ENCODE results near the gene LGALS7.

DNA sequence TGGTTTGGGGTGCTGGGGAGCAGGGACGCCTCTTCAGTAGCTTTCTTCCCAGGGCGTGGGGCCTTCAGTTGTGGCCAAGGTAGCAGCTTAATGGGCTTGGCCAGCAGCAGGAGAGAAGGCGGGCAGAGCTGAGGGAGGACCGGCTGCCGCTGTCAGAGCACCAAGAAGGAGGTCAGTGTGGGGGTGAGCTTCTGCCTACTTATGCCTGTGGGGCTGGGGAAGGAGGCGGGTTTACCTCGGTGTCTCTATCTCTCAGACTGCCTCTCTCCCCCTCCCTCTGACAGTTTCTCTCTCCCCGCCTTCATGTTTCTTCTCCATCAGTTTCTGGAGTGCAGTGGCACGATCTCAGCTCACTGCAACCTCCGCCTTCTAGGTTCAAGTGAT is 29.0 kb downstream of the LGALS7 start, which contains the start of gene CAPN12:
- TF ChIP-seq, protein P1, sequence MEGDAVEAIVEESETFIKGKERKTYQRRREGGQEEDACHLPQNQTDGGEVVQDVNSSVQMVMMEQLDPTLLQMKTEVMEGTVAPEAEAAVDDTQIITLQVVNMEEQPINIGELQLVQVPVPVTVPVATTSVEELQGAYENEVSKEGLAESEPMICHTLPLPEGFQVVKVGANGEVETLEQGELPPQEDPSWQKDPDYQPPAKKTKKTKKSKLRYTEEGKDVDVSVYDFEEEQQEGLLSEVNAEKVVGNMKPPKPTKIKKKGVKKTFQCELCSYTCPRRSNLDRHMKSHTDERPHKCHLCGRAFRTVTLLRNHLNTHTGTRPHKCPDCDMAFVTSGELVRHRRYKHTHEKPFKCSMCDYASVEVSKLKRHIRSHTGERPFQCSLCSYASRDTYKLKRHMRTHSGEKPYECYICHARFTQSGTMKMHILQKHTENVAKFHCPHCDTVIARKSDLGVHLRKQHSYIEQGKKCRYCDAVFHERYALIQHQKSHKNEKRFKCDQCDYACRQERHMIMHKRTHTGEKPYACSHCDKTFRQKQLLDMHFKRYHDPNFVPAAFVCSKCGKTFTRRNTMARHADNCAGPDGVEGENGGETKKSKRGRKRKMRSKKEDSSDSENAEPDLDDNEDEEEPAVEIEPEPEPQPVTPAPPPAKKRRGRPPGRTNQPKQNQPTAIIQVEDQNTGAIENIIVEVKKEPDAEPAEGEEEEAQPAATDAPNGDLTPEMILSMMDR (IDR thresholded peaks at IDR 0.05 in 2 of 3, conservative IDR thresholded peaks at IDR 0.05 in 1 of 3; ENCODE audit: control insufficient read depth in 2 of 3, extremely low read depth in 1 of 3, insufficient read depth in 1 of 3, low read depth in 3 of 3, low read length in 3 of 3) = no peak
- TF ChIP-seq NRF1 (conservative IDR thresholded peaks at IDR 0.05; ENCODE audit: low read depth, low read length) (no peak), KAT2A (conservative IDR thresholded peaks at IDR 0.05; ENCODE audit: control insufficient read depth, low read depth, low read length) (no peak), CREM (IDR thresholded peaks at IDR 0.05; ENCODE audit: low read depth) (no peak), NFIC (IDR thresholded peaks at IDR 0.05; ENCODE audit: low read depth, low read length) (no peak)
- TF ChIP-seq, protein P2, sequence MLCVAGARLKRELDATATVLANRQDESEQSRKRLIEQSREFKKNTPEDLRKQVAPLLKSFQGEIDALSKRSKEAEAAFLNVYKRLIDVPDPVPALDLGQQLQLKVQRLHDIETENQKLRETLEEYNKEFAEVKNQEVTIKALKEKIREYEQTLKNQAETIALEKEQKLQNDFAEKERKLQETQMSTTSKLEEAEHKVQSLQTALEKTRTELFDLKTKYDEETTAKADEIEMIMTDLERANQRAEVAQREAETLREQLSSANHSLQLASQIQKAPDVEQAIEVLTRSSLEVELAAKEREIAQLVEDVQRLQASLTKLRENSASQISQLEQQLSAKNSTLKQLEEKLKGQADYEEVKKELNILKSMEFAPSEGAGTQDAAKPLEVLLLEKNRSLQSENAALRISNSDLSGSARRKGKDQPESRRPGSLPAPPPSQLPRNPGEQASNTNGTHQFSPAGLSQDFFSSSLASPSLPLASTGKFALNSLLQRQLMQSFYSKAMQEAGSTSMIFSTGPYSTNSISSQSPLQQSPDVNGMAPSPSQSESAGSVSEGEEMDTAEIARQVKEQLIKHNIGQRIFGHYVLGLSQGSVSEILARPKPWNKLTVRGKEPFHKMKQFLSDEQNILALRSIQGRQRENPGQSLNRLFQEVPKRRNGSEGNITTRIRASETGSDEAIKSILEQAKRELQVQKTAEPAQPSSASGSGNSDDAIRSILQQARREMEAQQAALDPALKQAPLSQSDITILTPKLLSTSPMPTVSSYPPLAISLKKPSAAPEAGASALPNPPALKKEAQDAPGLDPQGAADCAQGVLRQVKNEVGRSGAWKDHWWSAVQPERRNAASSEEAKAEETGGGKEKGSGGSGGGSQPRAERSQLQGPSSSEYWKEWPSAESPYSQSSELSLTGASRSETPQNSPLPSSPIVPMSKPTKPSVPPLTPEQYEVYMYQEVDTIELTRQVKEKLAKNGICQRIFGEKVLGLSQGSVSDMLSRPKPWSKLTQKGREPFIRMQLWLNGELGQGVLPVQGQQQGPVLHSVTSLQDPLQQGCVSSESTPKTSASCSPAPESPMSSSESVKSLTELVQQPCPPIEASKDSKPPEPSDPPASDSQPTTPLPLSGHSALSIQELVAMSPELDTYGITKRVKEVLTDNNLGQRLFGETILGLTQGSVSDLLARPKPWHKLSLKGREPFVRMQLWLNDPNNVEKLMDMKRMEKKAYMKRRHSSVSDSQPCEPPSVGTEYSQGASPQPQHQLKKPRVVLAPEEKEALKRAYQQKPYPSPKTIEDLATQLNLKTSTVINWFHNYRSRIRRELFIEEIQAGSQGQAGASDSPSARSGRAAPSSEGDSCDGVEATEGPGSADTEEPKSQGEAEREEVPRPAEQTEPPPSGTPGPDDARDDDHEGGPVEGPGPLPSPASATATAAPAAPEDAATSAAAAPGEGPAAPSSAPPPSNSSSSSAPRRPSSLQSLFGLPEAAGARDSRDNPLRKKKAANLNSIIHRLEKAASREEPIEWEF (IDR thresholded peaks at IDR 0.05; ENCODE audit: insufficient replicate concordance, low read depth, low read length) = no peak
